NCI-H2196 treated with DMSO at 0.1 percent for 48 hours (cell line): Measurements from ENCODE around the gene DNAL1.
"Not testable (repeated sequence)": the region's sequence is repeated elsewhere in the genome, so short reads cannot be mapped to it uniquely, and the experiment has no call there.

ENCODE experiments used
- DNase-seq: peaks from one replicate; lab custom pipeline; 2025; ENCODE audit not compliant: unreplicated experiment; lab: John Stamatoyannopoulos, UW

The DNAL1 gene

DNA sequence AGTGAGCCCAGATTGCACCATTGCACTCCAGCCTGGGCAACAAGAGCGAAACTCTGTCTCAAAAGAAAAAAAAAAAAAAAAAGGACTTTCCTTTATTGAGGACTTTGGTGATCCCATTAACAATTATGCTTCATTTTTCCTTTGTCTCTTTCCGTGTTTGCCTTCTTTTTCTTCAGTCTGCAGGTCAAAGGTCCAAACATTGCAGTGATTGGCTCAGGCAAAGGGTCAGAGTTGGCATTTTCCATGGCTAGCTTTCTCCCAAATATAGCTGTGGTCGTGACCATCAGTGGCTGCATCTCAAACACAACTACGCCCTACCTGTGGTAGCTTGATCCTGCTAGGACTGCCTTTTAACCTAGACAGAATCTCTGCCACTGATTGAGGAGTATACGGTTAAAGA lies 7.0 kb upstream of the DNAL1 start:
- no peak for DNase-seq

DNA sequence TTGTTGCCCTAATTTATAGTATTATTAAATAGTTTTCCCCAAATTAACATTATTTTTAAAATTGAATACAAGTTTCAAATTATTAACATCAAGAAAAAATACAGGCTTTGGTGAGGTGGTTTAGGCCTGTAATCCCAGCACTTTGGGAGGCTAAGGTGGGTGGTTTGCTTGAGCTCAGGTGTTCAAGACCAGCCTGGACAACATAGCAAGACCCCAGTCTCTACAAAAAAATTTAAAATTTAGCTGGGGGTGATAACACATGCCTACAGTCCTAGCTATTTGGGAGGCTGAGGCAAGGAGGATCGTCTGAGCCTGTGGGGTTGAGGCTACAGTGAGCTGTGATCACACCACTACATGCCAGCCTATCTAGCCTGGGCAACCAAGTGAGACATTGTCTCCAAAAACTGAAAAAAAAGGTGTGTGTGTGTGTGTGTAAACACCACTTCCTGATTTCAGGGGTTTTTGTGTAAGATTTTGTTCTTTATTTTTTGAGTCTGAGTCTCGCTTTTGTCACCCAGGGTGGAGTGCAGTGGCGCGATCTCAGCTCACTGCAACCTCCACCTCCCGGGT lies 3.9 kb upstream of the DNAL1 start:
- no peak for DNase-seq

DNA sequence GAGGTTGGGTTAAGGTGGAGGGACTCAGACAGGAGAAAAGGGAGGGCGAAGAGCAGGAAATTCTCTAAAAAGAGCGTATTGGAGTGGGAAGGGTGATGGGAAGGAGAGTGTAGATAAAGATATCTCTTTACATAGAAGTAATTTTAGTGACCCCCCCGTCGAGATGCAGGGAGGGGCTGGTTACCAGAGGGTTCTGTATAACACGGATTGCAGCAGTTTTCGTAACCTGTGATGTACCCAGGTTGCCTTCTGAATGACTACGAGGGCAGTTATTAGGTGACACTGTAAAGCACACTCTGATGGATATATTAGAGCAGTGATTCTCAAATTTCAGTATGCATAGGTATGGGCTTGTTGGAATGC lies 443 bp downstream of the DNAL1 start:
- no peak for DNase-seq

DNA sequence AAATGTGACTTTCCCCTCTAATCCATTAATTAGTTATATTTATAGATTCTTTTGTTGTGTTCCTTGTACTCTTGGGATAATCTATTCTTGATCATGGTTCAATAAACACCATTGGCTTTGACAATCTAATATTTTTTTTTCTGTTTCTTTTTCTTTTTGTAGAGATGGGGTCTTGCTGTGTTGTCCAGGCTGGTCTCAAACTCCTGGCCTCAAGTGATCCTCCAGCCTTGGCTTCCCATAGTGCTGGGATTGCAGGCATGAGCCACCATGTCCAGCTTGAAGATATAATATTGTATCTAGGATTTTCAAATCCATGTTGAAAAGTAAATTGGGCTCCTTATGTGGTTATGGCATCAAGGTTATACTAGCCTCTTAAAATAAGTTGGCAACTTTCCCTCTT lies 6.2 kb downstream of the DNAL1 start:
- DNase-seq: no peak

DNA sequence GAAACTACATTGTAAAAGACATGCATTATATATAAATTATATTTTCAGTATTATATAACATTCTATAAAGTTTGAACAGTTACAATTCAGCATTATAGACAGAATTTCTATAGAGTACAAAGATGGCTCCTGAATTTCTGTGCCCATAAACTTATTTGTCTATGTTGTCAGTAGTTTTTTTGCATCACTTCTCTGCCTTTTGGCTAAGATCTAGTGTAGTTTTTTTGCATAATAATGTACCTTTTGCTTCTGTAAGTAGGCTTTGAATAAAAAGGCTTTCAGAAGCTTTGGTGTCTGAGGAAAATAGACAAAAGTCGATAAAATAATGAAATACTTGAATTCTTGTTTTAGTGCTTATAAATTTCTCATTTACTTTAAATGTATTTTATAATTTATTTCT lies 11.1 kb downstream of the DNAL1 start:
- DNase-seq: no peak

DNA sequence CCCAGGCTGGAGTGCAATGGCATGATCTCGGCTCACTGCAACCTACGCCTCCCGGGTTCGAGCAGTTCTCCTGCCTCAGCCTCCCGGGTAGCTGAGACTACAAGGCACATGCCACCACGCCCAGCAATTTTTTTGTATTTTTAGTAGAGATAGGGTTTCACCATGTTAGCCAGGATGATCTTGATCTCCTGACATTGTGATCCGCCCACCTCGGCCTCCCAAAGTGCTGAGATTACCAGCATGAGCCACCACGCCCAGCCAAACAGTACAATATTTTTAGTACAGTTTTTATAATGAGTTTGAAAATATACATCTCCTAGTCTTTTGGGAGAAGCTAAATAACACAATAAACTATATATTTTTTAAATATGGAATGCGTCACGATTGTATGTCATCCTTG lies 14.4 kb downstream of the DNAL1 start:
- not testable (repeated sequence) for DNase-seq

DNA sequence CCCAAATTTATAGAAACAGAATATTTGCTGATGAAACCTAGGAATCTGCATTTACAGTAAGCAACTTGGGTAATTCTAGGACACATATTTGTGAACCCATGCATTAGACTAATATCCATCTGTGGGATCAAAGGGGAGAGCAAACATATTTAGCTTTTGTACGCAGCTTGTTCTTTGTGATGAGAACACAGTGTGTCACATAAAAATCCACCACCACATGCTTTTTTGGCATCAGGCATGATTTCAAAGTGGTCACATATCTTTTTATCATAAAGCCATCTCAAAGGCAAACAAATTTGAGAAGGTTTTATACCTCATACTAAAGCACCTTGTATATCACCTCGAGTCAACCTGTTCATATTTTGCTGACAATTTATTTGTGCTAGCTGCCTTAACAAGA lies 15.7 kb downstream of the DNAL1 start:
- DNase-seq: no peak

DNA sequence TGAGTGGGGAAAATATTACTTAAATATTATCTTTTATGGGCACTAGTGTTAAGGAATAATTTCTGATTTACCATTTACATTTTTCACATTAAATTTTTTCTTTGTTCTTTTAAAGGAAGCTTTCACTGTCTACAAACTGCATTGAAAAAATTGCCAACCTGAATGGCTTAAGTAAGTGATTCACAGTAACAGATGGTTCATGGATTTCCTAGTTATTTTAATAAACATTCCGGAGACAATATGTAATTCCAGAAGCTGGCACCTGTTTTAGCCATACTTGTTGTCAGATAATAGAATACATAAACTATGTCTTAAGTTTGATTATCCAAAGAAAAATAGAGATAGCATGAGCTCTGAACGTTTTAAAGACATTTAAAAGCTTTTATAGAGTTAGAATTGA lies 17.1 kb downstream of the DNAL1 start:
- no peak for DNase-seq

DNA sequence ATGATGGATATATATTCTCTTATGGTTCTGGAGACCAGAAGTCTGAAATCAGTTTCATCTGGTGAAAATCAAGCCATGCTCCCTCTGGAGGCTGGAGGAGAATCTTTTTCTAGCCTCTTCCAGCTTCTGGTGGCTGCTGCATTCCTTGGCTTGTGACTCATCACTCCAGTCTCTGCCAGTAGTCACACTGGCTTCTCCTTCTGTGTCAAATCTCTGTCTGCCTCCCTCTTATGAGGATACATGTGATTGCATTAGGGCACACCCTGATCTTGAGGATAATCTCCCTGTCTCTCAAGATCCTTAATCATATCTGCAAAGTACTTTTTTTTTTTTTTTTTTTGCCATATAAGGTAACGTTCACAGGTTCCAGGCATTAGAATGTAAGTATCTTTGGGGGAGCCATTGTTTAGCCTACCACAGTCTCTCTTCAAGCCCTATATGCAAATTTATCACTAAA lies 17.7 kb downstream of the DNAL1 start:
- DNase-seq: peak; percentile 18

DNA sequence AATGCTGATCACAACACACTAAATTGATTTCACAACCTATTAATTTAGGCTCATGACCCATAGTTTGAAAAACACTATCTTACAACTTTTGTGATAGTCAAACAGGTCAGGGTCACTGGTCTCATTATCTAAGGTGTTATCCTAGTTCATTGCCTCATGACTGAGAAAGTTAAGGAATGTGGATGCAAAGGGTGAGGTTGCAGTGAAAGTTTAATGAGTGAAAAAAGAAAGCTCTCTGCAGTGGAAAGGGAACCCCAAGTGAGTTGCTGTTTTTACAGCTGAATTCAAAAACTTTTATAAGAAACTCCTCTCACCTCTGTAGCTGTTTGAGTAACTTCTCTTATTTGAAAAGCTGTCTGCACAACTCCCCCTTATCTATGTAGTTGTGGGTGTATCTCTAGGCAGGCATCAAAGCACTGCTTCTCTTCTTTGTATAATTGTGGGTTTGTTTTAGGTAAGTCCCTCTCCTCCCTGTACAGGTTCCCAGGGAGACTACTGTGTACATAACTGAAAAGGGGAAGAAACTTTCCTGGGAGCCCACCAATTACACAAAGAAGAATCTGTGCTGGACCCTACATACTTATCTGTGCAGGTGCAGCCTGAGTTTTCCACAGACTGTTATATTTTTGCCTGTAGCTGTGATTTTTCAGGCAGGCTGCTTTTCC lies 18.9 kb downstream of the DNAL1 start:
- DNase-seq: no peak

DNA sequence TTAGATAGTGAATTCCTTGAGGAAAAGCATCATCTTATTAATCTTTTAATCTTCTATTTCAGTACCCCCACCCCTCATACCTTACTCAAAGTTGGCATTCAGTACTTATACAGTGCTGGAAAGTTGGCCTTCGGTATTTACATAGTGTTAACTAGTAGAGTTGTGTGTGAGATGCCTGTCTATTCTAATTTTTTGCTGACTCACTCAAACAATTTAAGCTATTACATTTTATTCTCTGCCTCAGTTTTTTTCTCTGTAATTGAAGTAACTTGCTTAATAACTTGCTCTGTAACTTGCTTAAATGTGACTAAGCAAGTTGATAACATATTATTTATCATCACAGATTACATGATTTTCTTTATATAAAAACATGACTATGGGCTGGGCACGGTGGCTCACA lies 20.3 kb downstream of the DNAL1 start:
- no peak for DNase-seq

DNA sequence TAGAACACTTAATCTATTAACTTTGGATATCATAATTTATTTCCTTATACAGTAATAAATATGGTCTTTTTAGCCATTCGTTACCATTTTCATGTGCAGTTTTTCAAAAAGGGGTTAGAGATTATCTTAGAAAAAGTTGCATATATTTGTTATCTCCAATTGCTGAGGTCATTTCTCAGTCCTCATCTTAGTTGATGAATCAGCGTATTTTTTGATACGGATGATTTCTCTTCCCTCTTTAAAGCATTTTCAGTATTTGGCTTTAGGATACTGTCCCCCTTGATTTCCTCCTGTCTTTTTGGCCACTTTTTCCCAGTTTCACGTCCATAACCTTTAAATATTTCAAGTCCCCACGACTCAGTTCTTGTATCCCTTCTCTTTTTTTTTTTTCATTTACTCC lies 21.8 kb downstream of the DNAL1 start:
- no peak for DNase-seq

DNA sequence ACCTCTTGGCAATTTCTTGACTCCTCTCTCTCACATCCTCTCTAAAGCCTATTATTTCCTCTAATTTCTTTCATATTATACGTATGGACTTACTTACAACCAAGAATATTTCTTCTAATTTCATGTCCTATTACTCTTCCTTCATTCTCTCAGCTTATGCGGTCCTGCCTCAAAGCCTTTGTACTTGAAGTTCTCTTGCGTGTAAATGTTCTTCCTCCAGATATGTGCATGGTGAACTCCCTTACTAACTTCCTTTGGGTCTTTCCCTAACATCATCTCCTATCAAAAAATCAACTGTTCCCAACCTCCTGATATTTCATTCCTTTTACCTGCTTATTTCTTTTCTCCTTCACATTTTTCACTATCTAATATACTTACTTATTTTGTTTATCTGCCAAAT lies 23.1 kb downstream of the DNAL1 start:
- no peak for DNase-seq

DNA sequence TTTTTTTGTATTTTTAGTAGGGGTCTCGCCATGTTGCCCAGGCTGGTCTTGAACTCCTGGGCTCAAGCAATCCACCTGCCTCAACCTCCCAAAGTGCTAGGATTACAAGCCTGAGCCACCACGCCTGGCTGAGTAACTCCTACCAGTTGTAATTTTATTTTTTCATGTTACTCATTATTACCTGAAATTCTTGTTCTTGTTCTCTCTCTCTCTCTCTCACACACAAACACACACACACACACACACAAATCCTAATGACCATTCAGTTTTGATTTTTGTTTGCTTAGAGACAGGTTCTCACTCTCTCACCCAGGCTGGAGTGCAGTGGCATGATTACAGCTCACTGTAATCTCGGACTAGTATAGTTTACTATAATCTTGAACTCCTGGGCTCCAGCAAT lies 30.2 kb downstream of the DNAL1 start:
- no peak for DNase-seq

DNA sequence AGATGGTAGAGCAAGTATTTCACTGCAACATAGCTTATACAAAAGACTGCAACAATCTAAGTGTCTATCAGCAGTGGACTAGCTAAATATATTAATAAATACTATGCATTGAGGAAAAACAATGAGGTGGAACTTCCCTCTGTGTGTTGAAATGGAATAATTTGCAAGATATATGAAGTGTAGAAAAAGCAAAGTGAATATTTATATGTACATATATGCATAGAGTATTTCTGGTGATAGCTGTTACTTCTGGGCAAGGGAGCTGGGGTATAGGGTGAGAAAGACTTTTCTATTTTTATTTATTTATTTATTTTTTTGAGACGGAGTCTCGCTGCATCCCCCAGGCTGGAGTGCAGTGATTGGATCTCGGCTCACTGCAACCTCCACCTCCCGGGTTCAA lies 33.9 kb downstream of the DNAL1 start:
- DNase-seq: no peak

DNA sequence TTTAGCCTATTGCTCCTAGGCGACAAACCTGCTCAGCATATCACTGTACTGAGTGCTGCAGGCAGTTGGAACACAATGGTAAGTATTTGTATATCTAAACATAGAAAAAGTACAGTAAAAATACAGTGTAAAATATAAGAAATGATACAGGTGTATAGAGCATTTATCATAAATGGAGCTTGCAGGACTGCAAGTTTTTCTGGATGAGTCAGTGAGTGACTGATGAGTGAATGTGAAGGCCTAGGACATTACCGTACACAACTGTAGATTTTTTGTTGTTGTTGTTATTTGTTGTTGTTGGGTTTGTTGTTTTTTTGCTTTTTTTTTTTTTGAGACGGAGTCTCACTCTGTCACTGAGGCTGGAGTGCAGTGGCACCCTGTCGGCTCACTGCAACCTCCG lies 36.0 kb downstream of the DNAL1 start:
- no peak for DNase-seq

DNA sequence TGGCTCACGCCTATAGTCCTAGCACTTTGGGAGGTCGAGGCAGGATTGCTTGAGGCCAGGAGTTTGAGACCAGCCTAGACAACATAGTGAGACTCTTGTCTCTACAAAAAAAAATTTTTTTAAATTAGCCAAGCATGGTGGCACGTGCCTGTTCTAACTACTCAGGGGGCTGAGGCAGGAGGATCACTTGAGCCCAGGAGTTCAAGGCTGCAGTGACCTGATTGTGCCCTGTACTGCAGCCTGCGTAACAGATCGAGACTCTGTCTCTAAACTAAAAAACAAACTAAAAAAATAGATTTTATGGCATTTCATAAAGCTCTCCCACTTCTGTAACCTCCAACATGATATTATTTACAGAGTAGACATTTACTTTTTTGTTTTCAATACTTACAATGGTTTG lies 39.8 kb downstream of the DNAL1 start:
- no peak for DNase-seq

DNA sequence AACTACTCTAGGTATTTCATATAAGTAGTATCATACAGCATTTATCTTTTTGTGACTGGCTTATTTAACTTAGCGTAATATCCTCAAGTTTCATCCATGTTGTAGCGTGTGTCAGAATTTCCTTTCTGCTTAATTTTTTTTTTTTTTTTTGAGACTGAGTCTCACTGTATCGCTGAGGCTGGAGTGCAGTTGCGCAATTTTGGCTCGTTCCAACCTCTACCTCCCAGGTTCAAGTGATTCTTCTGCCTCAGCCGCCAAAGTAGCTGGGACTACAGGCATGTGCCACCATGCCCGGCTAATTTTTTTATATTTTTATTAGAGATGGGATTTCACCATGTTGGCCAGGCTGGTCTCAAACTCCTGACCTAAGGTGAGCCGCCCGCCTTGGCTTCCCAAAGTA lies 40.5 kb downstream of the DNAL1 start:
- DNase-seq: no peak

DNA sequence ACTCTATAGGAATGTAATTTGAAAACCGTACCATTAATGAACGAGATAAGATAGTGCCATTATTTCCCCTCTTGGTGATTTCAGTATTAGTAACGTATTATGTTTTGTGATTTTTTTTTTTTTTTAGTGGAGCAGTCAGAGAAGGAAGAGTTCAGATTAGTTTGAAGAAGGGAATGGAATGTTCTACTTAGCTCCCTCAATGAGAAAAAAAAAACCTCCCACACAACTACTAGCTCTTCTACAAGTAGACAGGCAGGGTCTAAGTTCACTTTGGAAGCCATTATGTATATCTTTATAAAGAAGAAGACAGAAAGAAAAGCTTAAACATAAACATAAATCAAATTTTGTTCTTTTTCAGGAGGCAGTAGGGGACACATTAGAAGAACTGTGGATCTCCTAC lies 42.1 kb downstream of the DNAL1 start:
- no peak for DNase-seq

DNA sequence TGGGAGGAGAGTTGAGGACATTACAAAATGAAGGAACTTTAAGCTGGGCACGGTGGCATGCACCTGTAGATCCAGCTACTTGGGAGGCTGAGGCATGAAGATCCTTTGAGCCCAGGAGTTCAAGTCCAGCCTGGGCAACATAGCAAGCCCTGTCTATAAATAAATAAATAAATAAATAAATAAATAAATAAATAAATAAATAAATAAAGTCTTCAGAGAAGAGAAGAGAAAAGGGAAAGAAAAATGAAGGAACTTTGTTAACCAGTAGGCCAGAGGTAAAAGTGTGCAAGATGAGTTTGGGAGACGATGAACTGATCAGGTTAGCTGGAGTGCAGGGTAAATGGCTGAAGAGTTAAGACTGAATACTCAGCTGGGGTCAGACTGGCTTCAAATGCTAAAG lies 49.3 kb downstream of the DNAL1 start:
- no peak for DNase-seq

DNA sequence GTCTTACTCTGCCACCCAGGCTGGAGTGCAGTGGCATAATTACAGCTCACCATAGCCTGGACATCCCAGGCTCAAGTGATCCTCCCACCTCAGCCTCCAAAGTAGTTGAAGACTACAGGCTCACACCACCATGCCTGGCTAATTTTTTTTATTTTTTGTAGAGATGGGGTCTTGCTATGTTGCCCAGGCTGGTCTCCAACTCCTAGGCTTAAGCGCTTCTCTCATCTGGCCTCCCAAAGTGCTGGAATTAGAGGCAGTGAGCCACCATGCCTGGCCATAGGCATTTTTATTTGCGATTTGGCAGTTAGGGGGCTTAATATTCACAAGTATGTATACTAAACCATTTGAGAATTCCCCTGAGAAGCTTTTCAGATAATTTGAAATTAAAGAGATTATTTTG lies 50.3 kb downstream of the DNAL1 start:
- no peak for DNase-seq

DNA sequence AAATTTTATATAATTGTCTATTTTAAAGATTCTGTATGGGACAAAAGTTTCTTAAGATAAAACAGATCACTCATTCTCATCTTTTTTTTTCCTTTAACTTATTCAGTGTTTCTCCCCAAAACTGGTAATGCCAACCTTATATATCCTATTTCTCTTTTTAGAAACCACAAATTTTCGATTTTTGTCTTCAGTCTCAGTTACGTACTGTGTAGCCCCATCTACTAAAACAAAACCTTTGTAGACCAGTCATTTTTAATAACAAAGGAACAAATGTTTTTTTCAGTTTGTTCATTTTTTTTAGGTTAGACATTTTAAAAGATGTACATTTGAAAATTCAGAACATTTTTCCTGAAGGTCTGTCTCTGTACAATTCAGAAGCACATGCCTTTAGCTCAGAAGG lies 51.2 kb downstream of the DNAL1 start:
- DNase-seq: no peak
